Measurements from ENCODE around the gene RUBCN. TPM values are rescaled to one million over a fixed set of nuclear protein-coding genes. Genes with fewer than 3 reads are reported as not detected.

The RUBCN gene
- total and polyA plus RNA-seq, 10 of the 15 experiments (the other 5 are each of a cell fraction or from before 2014, with no cell fraction given): 15.5 to 79.9 (median 40.4) TPM

DNA sequence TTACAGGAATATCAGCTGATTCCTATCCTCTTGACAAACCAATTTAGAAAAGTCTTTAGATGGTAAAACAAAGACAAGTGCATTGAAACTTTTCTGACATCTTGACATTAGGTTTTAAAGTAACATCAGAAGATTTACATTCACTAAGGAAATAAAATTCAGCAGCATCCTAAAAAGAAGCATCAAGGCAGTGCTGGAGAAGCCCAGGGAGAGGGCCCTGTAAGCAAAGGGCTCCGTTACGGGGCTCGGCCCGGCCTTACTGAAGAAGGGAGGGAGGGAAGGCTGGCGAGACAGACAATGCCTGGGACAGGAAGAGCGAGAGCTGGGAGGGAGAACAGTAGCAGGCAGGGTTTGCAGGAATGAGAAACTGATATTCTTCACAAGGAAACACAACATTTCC lies 39.3 kb downstream of the RUBCN start:
- FAIRE-seq (no peak), ATAC-seq (no peak), DNase-seq (ENCODE audit: low read depth, low spot score) (no peak)
- H3K79me2 ChIP-seq (ENCODE audit: control insufficient read depth, insufficient read depth, low read length): no peaks in the 10 kb centered on the region; the same call in 1 of the 2 replicates
- no peak overlapping the region for H2AFZ ChIP-seq (ENCODE audit: control insufficient read depth, low read depth, low read length)
- H4K20me1 ChIP-seq (ENCODE audit: control insufficient read depth, insufficient read depth): no peaks in the 10 kb centered on the region
- H3K4me3 ChIP-seq: no peak overlapping the region
- H3K27me3 ChIP-seq (replicated peaks in 1 of 2; ENCODE audit: control insufficient read depth in 2 of 2, insufficient read depth in 2 of 2, low read length in 1 of 2): no peaks in the 10 kb centered on the region
- in situ Hi-C loops (cut with MboI) (no loop called here), intact Hi-C loops (cut with micrococcal nuclease; ENCODE audit: unreplicated experiment) (no loop called here)
- H3K4me2 ChIP-seq (ENCODE audit: control insufficient read depth, insufficient read depth): no peak overlapping the region
- H3K36me3 ChIP-seq (ENCODE audit: control insufficient read depth in 2 of 2, insufficient read depth in 2 of 2, low read length in 1 of 2): peaks cover 41 to 65% of the 10 kb centered on the region in 2 experiments
- SMC1A ChIA-PET (ENCODE audit: uncharacterized antibody, unreplicated experiment): interaction anchor here (1.0 to 2.0 kb wide), 2 partner anchors 9 to 12 kb away, joined by 3 to 6 read pairs; no protein-coding TSS in a partner anchor
- 97% methylated on average over 6 of the region's 6 CpGs for WGBS (ENCODE audit: insufficient coverage, insufficient replicate concordance, low lambda C conversion rate, missing lambda C conversion rate)
- TF ChIP-seq MEF2A (IDR thresholded peaks at IDR 0.05; ENCODE audit: insufficient read depth, low read depth, low read length): no peak
- no peaks in the 10 kb centered on the region; the same call in 2 of the 3 replicates for H3K9me3 ChIP-seq (replicated peaks; ENCODE audit: control insufficient read depth, insufficient read depth, low read length)
- no peak overlapping the region for H3K27ac ChIP-seq (ENCODE audit: control insufficient read depth, insufficient read depth)
- RAD21 ChIA-PET (ENCODE audit: unreplicated experiment): no interaction called here
- POLR2A ChIA-PET: no interaction called here
- BruUV-seq (replicated peaks): no TSS peak
- CTCF ChIA-PET: no interaction called here
- no peaks in the 10 kb centered on the region for H3K4me1 ChIP-seq (ENCODE audit: control insufficient read depth, insufficient read depth, low read length)
- H3K9ac ChIP-seq (ENCODE audit: control insufficient read depth, insufficient read depth, low read length): no peak overlapping the region

DNA sequence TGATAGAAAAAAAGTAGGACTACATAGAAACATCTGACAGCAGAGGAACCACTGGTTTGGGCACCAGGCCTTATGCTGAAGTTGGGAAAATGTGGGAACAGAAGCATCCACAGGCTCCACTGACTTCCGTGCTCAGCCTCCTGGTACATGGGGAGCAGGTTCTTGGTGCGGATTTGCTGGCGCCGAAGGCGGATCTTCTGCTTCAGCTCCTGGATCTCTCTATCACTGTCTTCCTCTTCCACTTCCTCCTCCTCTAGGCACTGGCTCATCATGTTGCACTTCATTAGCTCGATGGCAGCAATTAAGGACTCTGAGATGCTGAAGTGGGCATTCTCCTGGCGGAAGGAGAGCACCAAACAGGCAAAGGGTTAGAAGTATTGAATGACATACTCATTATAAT lies 42.5 kb downstream of the RUBCN start:
- ChIA-PET SMC1A (ENCODE audit: uncharacterized antibody, unreplicated experiment) (interaction anchor here (1.0 to 1.5 kb wide), 3 partner anchors 9 to 23 kb away, joined by 3 to 4 read pairs (median 3); no protein-coding TSS in a partner anchor), RAD21 (ENCODE audit: unreplicated experiment) (interaction anchor here (1.0 kb wide), 1 partner anchor 24 kb away, joined by 3 read pairs; no protein-coding TSS in a partner anchor), POLR2A (no interaction called here), CTCF (no interaction called here)
- Histone ChIP-seq H3K27ac (ENCODE audit: control insufficient read depth, insufficient read depth) (no peak overlapping the region), H3K4me3 (no peak overlapping the region), H2AFZ (ENCODE audit: control insufficient read depth, low read depth, low read length) (no peak overlapping the region), H3K36me3 (ENCODE audit: control insufficient read depth in 2 of 2, insufficient read depth in 2 of 2, low read length in 1 of 2) (peaks cover 41 to 65% of the 10 kb centered on the region in 2 experiments), H4K20me1 (ENCODE audit: control insufficient read depth, insufficient read depth) (no peaks in the 10 kb centered on the region), H3K4me1 (ENCODE audit: control insufficient read depth, insufficient read depth, low read length) (no peaks in the 10 kb centered on the region), H3K9ac (ENCODE audit: control insufficient read depth, insufficient read depth, low read length) (no peak overlapping the region), H3K9me3 (replicated peaks; ENCODE audit: control insufficient read depth, insufficient read depth, low read length) (no peaks in the 10 kb centered on the region; the same call in 2 of the 3 replicates), H3K27me3 (replicated peaks in 1 of 2; ENCODE audit: control insufficient read depth in 2 of 2, insufficient read depth in 2 of 2, low read length in 1 of 2) (no peaks in the 10 kb centered on the region), H3K4me2 (ENCODE audit: control insufficient read depth, insufficient read depth) (no peak overlapping the region), H3K79me2 (ENCODE audit: control insufficient read depth, insufficient read depth, low read length) (no peaks in the 10 kb centered on the region; the same call in 1 of the 2 replicates)
- no TSS peak for BruUV-seq (replicated peaks)
- 99% methylated on average over 7 of the region's 7 CpGs for WGBS (ENCODE audit: insufficient coverage, insufficient replicate concordance, low lambda C conversion rate, missing lambda C conversion rate)
- no peak for DNase-seq (ENCODE audit: low read depth, low spot score)
- intact Hi-C loops (cut with micrococcal nuclease; ENCODE audit: unreplicated experiment) (no loop called here), in situ Hi-C loops (cut with MboI) (no loop called here)
- TF ChIP-seq, protein P1, sequence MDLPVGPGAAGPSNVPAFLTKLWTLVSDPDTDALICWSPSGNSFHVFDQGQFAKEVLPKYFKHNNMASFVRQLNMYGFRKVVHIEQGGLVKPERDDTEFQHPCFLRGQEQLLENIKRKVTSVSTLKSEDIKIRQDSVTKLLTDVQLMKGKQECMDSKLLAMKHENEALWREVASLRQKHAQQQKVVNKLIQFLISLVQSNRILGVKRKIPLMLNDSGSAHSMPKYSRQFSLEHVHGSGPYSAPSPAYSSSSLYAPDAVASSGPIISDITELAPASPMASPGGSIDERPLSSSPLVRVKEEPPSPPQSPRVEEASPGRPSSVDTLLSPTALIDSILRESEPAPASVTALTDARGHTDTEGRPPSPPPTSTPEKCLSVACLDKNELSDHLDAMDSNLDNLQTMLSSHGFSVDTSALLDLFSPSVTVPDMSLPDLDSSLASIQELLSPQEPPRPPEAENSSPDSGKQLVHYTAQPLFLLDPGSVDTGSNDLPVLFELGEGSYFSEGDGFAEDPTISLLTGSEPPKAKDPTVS (IDR thresholded peaks at IDR 0.05; ENCODE audit: low read depth, low read length): no peak
- TF ChIP-seq POU2F2 (IDR thresholded peaks at IDR 0.05; ENCODE audit: borderline replicate concordance, low read depth, low read length) (no peak), JUND (IDR thresholded peaks at IDR 0.05; ENCODE audit: low read depth, low read length) (no peak), MYC (IDR thresholded peaks at IDR 0.05; ENCODE audit: insufficient read depth, insufficient read length, insufficient replicate concordance, low read length, severe bottlenecking) (no peak), BMI1 (IDR thresholded peaks at IDR 0.05; ENCODE audit: borderline replicate concordance) (no peak), CHD1 (IDR thresholded peaks at IDR 0.05; ENCODE audit: low read depth, low read length) (no peak), ZNF207 (IDR thresholded peaks at IDR 0.05; ENCODE audit: borderline replicate concordance) (no peak), SMC3 (IDR thresholded peaks at IDR 0.05; ENCODE audit: borderline replicate concordance, low read length) (no peak), SUZ12 (IDR thresholded peaks at IDR 0.05; ENCODE audit: unreplicated experiment) (no peak)
- TF ChIP-seq, protein P2, sequence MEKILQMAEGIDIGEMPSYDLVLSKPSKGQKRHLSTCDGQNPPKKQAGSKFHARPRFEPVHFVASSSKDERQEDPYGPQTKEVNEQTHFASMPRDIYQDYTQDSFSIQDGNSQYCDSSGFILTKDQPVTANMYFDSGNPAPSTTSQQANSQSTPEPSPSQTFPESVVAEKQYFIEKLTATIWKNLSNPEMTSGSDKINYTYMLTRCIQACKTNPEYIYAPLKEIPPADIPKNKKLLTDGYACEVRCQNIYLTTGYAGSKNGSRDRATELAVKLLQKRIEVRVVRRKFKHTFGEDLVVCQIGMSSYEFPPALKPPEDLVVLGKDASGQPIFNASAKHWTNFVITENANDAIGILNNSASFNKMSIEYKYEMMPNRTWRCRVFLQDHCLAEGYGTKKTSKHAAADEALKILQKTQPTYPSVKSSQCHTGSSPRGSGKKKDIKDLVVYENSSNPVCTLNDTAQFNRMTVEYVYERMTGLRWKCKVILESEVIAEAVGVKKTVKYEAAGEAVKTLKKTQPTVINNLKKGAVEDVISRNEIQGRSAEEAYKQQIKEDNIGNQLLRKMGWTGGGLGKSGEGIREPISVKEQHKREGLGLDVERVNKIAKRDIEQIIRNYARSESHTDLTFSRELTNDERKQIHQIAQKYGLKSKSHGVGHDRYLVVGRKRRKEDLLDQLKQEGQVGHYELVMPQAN (conservative IDR thresholded peaks at IDR 0.05): no peak
- TF ChIP-seq, protein P3, sequence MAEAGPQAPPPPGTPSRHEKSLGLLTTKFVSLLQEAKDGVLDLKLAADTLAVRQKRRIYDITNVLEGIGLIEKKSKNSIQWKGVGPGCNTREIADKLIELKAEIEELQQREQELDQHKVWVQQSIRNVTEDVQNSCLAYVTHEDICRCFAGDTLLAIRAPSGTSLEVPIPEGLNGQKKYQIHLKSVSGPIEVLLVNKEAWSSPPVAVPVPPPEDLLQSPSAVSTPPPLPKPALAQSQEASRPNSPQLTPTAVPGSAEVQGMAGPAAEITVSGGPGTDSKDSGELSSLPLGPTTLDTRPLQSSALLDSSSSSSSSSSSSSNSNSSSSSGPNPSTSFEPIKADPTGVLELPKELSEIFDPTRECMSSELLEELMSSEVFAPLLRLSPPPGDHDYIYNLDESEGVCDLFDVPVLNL (IDR thresholded peaks at IDR 0.05; ENCODE audit: low read depth, low read length): no peak
- ATAC-seq: no peak
- no peak for FAIRE-seq

All from GM12878 (cell line).